GM21529 (cell line): Measurements from ENCODE around the gene PPM1H.
"Not testable (repeated sequence)": the region's sequence is repeated elsewhere in the genome, so short reads cannot be mapped to it uniquely, and the experiment has no call there.

Experiments used
- ATAC-seq: cut with Tn5 transposase; IDR thresholded peaks from one replicate; pipeline ENCODE4 v1.9.1; 2021; ENCODE audit not compliant: unreplicated experiment

Gene PPM1H

DNA sequence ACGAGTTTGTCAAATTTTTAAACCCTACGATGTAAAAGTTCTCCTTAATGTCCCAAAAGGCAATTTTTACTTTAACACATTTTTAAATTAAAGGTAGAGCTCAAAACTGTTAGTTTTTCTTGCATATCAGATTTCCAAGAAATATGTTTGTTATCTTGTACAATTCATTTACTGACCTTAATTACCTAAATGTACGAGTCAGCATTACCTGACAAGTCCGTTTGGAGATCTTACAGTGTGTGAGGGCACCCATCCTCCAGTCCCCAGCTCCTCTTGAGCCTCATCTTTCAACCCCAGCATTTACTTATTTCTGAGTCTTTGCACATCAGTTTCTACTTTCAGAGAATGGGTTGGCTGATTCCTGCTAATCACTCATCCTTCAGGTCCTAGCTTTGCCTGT lies 23.7 kb downstream of the PPM1H start:
- no peak for ATAC-seq

DNA sequence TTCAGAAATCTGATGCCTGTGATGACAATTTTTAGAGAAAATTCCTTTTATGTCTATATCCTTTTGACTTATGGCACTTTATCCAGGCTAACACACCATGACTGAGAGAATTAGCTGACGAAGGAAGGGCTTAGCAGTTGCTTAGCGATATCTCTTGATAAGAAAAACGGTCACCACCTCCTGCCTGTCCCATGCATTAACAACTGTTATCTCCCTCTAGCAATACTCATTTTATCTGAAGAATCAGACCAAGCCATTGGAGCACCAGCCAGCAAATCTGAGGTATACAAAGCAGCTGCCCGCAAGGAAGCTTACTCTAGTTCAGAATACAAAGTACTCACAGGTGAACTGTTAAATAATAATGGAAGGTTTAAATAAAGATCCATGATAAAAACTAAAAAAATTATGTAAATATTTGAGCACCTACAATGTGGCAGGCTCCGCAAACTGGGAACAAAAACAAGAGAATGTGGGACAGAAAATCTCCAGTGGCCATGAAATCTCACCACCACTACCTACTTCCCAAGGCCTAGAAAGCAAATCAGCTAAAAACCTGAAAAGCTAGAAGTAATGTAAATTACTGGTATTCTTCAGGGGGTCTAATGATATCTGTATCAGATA lies 24.3 kb downstream of the PPM1H start:
- no peak for ATAC-seq

DNA sequence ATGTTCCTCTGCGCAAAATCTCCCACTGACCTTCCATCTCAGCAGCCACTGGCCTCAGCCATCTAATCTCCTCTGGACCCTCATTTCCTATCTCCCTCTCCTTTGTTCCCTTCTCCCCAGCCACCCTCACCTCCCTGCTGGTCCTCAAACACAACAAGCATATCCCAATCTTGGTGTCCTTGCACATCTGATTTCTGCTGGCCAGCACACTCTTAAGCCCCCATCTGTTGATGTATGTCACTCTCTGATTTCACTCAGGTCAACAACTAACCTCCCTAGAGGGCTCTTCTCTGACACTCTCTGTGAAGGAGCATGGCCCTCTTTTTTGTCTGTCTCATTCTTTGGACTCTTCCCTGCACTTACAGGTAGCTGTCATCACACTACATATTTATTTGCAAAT lies 25.6 kb downstream of the PPM1H start:
- ATAC-seq = no peak

DNA sequence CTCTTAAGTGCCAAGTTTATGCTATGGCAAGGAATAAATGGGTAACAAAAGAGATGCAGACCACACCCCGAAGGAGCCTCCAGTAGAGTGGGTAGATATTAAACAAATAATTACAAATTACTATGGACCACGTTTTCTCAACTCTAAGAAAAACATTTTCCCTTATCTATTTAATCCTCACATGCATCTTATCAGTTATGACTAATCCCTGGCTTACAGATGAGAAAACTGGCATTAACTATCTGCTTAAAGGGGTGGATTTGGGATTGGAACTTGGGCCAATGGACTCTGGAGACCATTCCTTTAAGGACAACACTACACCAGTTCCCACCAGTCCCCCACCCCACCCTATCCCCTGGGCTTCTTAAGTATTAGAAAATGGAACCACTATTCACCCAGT lies 26.3 kb downstream of the PPM1H start:
- no peak for ATAC-seq

DNA sequence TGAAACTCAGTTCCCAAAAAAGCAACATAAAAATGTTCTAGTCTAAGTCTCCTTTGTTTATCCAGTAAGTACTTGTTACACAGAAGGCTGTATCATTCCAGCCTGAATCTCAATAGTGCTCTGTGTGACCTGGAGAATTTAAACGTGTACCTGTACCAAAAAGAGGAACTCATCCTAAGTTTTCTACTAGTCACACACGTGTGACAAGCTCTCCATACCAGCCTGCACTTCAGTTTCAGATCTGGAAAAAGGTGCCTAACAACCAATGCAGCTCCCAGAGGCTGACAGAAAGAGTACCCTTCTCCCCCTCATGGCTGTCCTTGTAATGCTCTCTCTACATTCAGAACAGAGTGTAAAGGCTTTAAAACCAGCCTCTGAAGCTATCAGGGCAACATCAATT lies 27.4 kb downstream of the PPM1H start:
- no peak for ATAC-seq

DNA sequence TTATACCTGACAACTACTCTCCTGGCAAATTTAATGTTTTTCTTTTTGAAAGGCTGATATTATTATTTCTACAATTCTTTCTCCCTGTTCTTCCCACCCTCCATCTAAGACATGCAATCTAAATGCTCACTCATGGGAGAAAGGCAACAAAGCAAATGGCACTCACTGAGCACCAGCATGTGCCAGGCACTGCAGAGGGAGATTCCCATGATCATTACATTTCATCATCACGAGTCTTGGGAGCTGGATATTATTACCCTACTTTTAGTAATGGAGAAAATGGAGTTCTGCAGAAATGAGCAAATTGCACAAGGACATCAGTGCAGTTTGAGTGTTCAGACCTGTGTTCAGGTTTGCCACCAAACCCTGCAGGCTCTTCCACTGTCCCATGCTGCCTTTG lies 27.9 kb downstream of the PPM1H start:
- ATAC-seq = no peak

DNA sequence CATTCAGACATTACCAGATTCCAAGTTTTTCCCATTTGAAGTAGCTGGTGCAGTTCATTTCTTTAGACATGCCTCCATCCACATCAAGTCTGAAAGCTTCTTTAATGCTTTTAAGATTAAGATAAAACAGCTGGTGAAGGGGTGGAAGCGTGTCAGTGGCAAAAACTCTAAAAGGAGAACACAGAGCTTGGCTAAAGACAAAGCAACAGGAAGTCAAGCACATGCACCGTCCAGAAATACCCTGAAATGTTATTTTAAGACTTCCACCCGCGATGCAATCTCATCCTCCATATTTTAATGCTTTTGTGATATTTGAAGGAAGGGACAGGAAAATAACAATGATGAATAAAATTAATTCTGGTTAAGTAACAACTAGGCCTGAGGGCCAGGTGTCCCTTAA lies 31.8 kb downstream of the PPM1H start:
- no peak for ATAC-seq

DNA sequence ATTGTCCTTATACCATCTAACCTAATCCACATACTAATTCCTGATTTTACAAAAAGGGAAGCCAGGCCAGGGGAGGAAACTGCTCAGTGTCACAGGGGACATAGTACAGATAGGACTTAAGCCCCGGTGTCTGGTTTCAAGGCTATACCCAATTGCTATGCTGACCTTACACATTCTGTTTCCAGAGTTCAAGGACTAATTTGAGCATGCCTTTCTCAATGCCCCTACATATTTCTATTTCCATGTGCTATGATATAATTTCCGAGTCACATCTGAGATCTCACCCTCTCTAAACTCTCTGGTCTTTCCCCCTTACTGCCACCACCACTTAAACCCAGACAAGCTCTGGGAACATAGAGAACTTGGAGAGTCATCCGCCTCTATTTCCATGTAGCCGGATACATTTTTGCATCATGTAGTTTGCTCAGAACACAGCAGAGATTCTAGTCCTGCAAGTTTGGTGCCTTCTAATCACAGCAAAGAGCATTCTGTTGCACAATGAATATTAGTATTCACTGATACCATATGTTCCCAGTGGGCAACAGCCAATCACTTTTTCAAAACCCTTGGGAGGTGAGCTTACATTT lies 34.2 kb downstream of the PPM1H start:
- no peak for ATAC-seq

DNA sequence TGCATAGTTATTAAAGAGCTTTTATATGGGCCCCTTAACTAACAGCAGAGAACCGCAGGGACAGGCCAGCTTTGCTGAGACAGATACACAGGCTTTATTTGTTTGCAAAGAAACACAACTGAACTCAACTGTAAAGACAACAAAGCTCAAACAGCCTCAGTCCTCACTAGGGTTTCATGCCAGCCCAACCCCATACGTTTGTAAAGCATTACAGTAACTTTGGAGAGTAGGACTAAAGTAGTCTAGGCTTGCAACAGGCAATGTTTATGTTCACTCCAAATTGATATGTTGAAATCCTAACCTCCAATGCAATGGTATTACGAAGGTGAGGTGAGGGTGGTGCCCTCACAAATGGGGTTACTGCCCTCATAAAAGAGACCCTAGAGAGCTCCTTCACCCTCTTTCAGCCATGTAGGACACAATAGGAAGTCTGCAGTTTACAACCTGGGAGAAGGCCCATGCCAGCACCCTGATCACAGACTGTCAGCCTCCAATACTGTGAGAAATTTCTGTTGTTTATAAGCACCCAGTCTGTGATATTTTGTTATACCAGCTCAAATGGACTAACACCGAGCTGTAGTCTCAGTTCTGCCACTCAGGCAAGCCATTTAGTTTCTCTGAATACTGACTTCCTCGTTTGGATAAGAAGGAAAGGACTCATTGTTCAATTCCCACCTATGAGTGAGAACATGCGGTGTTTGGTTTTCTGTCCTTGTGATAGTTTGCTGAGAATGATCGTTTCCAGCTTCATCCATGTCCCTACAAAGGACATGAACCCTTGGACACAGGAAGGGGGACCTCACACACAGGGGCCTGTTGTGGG lies 35.2 kb downstream of the PPM1H start:
- ATAC-seq = no peak

DNA sequence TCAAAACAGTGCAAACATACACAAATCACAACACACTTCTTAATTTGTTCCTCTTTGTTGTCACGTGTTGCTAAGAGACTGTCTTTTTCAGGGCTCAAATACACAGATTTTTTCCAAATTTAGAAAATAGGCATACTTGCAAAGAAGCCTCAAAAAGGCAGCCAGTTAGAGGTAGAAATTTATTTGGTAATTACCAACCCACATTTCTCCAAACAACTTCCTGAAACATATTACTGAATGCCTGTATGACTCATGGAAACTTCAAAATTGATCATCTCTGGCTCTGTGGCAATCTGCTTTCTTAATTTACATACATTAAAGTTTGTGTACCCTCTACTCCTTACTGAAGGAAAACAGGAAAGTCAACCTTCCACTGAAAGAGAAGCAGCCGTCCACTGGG lies 36.4 kb downstream of the PPM1H start:
- no peak for ATAC-seq

DNA sequence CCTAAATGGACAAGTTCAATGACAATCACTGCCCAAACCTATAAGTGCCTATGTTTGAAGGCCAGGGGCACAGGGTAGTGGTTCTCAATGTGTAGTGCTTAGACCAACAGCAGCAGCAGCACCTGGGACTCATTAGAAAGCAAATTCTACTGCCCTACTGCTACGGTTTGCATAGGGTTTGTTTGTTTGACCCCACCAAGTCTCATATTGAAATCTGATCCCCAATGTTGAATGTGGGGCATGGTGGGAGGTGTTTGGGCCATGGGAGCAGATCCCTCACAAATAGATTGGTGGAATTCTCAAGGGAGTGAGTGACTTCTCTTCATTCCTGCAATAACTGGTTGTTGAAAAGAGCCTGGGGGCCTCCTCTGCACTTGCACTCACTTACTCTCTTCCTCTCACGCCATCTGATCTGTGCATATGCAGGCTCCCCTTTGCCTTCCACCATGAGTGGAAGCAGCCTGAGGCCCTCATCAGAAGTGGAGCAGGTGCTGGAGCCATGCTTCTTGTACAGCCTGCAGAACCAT lies 39.5 kb downstream of the PPM1H start:
- no peak for ATAC-seq

DNA sequence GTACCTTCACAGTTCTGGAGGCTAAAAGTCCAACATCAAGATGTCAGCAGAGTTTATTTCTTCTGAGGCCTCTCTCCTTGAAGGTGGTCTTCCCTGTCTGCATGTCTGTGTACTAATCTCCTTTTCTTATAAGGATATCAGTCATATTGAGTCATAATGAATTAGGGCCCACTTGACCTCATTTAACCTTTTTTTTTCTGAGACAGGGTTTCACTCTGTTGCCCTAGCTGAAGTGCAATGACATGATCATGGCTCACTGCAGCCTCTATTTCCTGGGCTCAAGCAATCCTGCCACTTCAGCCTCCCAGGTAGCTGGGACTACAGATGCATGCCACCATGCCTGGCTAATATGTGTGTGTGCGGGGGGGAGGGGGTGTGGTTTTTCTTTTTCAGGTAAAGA lies 41.7 kb downstream of the PPM1H start:
- ATAC-seq = no peak

DNA sequence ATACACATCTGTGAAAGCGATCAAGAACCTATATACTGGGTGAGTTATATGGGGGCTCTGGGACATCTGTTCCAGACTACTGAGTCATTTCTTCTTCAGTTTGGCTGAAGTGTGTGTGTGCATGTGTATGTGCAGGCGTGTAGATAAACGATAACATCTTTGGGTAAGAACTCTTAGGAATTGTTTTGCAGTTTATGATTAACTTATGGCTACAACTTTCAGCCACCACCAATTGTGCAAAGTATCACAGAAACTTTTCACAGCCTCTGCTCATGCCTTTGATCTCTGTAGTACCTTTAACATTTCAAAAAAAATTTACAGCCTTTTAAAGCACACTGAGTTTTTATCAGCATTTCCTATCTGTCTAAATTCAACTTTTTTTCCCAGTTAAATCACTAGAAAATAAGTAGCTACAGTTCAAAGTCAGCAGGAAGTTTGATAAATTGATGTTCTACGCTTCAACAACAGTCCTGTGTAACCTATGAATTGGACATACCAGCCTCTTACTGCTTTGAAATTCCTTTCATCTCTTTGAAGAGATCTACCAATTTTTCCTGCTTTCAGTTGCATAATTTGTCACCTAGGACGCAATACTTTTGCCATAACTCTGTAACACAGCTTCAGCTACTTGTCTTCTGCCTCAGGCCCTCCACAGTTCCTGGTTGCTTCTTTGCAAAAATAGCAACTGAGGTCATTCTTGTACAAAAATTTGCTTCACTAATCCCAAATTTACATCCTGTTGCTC lies 43.0 kb downstream of the PPM1H start:
- no peak for ATAC-seq

DNA sequence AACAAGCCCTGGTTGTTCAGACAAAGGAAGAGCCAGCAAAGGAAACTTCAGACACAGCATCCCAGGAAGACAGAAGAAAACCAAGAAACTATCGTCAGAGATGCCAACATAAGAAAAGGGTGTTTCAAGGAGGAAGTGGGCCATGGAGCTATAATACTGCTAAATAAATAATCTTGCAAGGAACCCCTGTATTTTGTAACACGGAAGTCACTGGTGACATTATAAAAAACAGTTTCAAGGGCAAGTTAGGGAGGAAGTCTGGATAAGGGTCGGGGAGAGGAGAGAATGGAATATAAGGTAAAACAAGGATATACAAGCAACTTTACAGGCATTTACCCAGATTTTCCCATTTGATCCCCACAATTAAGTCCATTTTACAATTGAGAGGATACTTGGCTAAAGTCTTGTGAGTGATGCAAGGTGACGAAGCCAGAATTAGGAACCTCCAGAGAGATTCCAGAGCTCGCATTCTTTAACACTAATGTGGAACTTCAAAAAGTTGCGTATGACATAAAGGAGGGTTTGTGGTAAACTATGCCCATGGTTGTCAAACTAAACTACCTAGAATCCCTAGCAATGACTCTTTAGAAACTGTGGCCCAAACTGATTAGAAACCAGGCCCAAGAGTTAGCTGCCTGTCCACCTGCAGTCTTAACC lies 46.4 kb downstream of the PPM1H start:
- no peak for ATAC-seq

DNA sequence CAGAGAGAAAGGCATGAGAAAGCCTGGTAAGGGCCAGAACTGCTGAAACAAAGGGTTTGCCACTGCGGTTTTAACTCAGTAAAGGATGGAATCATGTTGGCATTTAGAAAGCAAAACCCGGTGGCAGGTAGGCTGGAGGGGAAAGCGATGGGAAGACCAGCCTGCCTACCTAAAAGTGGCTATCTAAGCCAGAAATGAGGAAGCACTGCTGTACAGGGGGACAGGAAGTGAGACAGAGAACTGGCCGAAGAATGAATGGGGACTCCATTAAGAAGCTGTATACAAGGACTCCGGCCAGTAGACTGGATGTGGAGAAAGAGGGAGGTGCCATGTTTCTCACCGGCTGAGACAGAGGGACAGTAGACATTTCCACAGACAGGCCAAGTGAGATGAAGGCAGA lies 48.2 kb downstream of the PPM1H start:
- ATAC-seq = no peak

DNA sequence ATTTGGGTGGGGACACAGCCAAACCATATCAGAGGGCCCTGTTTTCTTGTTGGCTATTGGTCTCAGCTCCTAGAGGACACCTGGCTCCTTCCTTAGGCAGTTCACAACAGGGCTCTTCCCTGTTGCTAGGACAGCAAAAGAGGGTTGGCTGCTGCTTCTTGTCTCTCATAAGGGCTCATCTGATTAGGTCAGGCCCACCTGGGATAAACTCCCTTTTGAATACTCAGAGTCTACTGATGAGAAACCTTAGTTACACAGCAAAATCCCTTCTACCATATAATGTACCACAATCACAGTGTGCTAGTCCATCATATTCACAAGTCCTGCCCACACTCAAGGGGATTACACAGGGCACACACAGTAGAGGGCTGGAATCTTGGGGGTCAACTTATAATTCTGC lies 49.7 kb downstream of the PPM1H start:
- ATAC-seq = no peak

DNA sequence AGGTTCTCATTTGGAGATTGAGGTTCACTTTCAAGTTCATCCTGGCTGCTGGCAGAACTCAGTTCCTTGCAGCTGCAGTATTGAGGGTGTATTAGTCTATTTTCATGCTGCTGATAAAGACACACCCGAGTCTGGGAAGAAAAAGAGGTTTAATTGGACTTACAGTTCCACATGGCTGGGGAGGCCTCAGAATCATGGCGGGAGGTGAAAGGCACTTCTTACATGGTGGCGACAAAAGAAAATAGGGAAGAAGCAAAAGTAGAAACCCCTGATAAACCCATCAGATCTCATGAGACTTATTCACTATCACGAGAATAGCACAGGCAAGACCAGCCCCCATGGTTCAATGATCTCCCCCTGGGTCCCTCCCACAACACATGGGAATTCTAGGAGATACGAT lies 50.1 kb downstream of the PPM1H start:
- ATAC-seq = not testable (repeated sequence)

DNA sequence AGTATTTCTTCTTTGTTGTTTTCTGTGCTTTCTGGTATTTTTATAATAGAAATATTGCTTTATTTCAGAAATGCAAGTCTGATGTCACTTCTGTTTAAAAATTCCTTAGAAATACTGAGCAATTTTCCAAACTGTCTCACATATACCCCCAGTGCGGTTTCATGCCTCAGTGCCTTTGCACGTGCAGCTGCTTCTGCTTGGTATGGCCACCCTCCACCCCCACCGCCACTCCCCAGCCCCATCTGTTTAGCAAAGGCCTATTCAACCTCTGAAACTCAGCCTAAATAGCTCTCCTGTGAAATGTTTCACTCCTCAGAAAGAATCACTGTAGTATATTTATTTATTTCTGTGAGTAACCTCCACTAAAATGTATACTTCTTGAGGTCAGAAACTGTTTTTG lies 52.3 kb downstream of the PPM1H start:
- peak; percentile 57 for ATAC-seq

DNA sequence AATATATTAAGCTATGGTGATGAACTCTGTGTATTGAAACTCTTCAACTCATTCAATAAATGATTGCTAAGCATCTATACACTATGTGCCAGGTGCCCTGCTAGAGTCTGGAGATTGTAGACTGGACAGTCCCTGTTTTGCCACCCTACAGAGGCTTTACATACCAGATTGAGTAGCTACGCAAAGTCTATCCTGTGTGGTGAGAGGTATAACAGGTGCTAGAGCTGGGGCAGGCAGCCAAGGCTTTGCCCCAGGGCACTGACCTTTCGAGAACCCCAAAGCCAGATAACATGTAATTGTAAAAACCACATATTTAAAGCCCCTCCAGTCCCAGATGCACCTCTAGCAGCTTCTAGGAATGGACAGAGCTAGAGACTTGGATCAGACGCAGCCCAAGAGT lies 52.8 kb downstream of the PPM1H start:
- ATAC-seq = no peak

DNA sequence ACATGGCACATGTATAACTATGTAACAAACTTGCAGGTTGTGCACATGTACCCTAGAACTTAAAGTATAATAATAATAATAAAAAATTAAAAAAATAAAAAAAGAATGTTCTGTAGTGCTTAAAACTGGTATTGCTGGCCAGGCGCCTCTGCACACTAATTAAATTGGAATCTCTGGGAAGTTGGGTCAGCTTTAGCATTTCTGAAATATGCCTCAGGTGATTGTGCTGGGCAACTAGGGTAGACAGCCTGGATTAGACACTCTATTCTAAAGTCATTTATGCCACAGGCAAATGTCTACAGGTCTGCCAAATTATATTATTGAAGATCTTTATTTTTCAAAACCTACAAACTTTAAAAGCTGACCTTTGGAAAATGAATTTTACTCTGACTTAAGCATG lies 55.3 kb downstream of the PPM1H start:
- no peak for ATAC-seq

DNA sequence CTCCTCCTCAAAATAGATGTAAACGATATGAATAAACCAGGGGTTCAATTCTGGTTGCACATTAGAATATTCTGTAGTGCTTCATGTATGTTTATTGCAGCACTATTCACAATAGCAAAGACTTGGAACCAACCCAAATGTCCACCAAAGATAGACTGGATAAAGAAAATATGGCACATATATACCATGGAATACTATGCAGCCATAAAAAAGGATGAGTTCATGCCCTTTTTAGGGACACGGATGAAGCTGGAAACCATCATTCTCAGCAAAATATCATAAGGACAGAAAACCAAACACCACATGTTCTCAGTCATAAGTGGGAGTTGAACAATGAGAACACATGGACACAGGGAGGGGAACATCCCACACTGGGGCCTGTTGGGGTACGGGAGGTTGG lies 55.7 kb downstream of the PPM1H start:
- not testable (repeated sequence) for ATAC-seq
